Ascending aorta (tissue), 2 donors: ENCODE results near the gene C4orf54. TPM values are rescaled to one million over a fixed set of nuclear protein-coding genes. Genes with fewer than 3 reads are reported as not detected.

ENCODE experiments used
- DNase-seq, 2 donors: peaks; one replicate each; pipeline ENCODE4 v3.0.0-alpha.2; 2019; ENCODE audit warnings: low spot score in 2 of 2
- H3K27ac ChIP-seq, 2 donors: fragments of 200-600 bp; sonication (generic); one replicate each; pipeline ENCODE4 v1.5.1; 2016 to 2017; ENCODE audit warnings: mild to moderate bottlenecking in 1 of 2
- H3K27me3 ChIP-seq: fragments of 200-600 bp; sonication (generic); one replicate; pipeline ENCODE4 v1.5.1; 2017
- H3K36me3 ChIP-seq, 2 donors: fragments of 200-600 bp; sonication (generic); one replicate each; pipeline ENCODE4 v1.5.1; 2016
- H3K4me1 ChIP-seq, 2 donors: fragments of 200-600 bp; sonication (generic); one replicate each; pipeline ENCODE4 v1.5.1; 2016 to 2017; ENCODE audit warnings: mild to moderate bottlenecking in 1 of 2
- H3K4me3 ChIP-seq, 2 donors: fragments of 200-600 bp; sonication (generic); one replicate each; pipeline ENCODE4 v1.5.1; 2016 to 2017; ENCODE audit warnings: mild to moderate bottlenecking in 1 of 2
- H3K9me3 ChIP-seq, 2 donors: fragments of 200-600 bp; sonication (generic); one replicate each; pipeline ENCODE4 v1.5.1; 2016
- CTCF ChIP-seq, 3 experiments: fragments of 200-600 bp in 2 of 3; fragments of 450-650 bp in 1 of 3; sonication (generic) in 2 of 3; IDR thresholded peaks; one replicate each; pipeline ENCODE4 v1.5.1; 2016 to 2019; ENCODE audit warnings: antibody characterized with exemption in 3 of 3, mild to moderate bottlenecking in 1 of 3, moderate library complexity in 1 of 3
- intact Hi-C: fragments of 100-400 bp; cut with DNase I; formaldehyde crosslinking; loops from one replicate; pipeline ENCODE4 v1.15.1; 2023
- total RNA-seq: library from RNA; depleted of rRNA; stranded (reverse); fragments of >200 nt; gene quantifications from one replicate; pipeline ENCODE4 v1.1.0, GENCODE V29; 2016

Gene C4orf54
- total RNA-seq, 1 donor from 2014 or later: not detected

GRCh38 chr4:99642725-99643489 lies 14.7 kb downstream of the C4orf54 start:
- DNase-seq: peak; percentile 46 to 86
- no peaks in the 10 kb centered on the region for H3K9me3 ChIP-seq
- TF ChIP-seq CTCF (IDR thresholded peaks at IDR 0.05): no peak
- no peak overlapping the region for H3K4me3 ChIP-seq
- intact Hi-C loops: no loop called here
- H3K27ac ChIP-seq: peak overlapping the region; percentile 20 to 50
- H3K27me3 ChIP-seq: no peaks in the 10 kb centered on the region
- H3K4me1 ChIP-seq: peaks cover 0 to 8% of the 10 kb centered on the region in 2 donors
- no peaks in the 10 kb centered on the region for H3K36me3 ChIP-seq

GRCh38 chr4:99640676-99641075 lies 17.0 kb downstream of the C4orf54 start:
- Histone ChIP-seq H3K36me3 (no peaks in the 10 kb centered on the region), H3K27me3 (no peaks in the 10 kb centered on the region), H3K9me3 (no peaks in the 10 kb centered on the region), H3K4me3 (no peak overlapping the region), H3K4me1 (peaks cover 0 to 8% of the 10 kb centered on the region in 2 donors), H3K27ac (no peak overlapping the region)
- DNase-seq: no peak
- intact Hi-C loops: no loop called here
- TF ChIP-seq CTCF (IDR thresholded peaks at IDR 0.05): no peak

GRCh38 chr4:99637174-99637573 lies 20.5 kb downstream of the C4orf54 start:
- Histone ChIP-seq H3K4me1 (no peaks in the 10 kb centered on the region), H3K27me3 (no peaks in the 10 kb centered on the region), H3K4me3 (no peak overlapping the region), H3K27ac (no peak overlapping the region), H3K9me3 (no peaks in the 10 kb centered on the region), H3K36me3 (no peaks in the 10 kb centered on the region)
- no peak for DNase-seq
- TF ChIP-seq CTCF (IDR thresholded peaks at IDR 0.05): no peak
- intact Hi-C loops: no loop called here

- intact Hi-C loops: no loop called here
- no peaks in the 10 kb centered on the region for H3K9me3 ChIP-seq
- no peaks in the 10 kb centered on the region for H3K36me3 ChIP-seq
- H3K4me3 ChIP-seq: no peak overlapping the region
- H3K27me3 ChIP-seq: no peaks in the 10 kb centered on the region
- H3K27ac ChIP-seq: no peak overlapping the region
- H3K4me1 ChIP-seq: no peaks in the 10 kb centered on the region
- no peak for TF ChIP-seq CTCF (IDR thresholded peaks at IDR 0.05)
- DNase-seq: no peak
These were observed 21.2 kb downstream of the C4orf54 start for GRCh38 chr4:99636422-99636821.

GRCh38 chr4:99635601-99636000 lies 22.0 kb downstream of the C4orf54 start:
- H3K36me3 ChIP-seq: no peaks in the 10 kb centered on the region
- no peak for TF ChIP-seq CTCF (IDR thresholded peaks at IDR 0.05)
- H3K4me3 ChIP-seq: no peak overlapping the region
- H3K27me3 ChIP-seq: no peaks in the 10 kb centered on the region
- no peak overlapping the region for H3K27ac ChIP-seq
- no peak for DNase-seq
- H3K9me3 ChIP-seq: no peaks in the 10 kb centered on the region
- intact Hi-C loops: no loop called here
- H3K4me1 ChIP-seq: no peaks in the 10 kb centered on the region
